GM13977 (cell line): ENCODE measurements around the gene MAP3K6.
"Not testable (repeated sequence)": the region's sequence is repeated elsewhere in the genome, so short reads cannot be mapped to it uniquely, and the experiment has no call there.

ENCODE experiments used
- DNase-seq: peaks from one replicate; pipeline ENCODE4 v3.0.0; 2012; ENCODE audit warnings: low spot score
- CTCF ChIP-seq: IDR thresholded peaks from 2 replicates; pipeline ENCODE4 v1.5.1; 2012; ENCODE audit warnings: mild to moderate bottlenecking, control low read depth; ENCODE audit not compliant: insufficient read depth; ENCODE audit errors: extremely low read depth, missing control alignments
- in situ Hi-C: fragments of 300-500 bp; cut with MboI; formaldehyde crosslinking; loops from one replicate; pipeline ENCODE4 v1.12.0; 2022; ENCODE audit warnings: low sequenced_read_pairs, low pct_unique_long_range_greater_than_20kb, mixed read lengths, inconsistent platforms; ENCODE audit not compliant: unreplicated experiment

MAP3K6 gene

GRCh38 chr1:27408151-27408550 lies 41.4 kb upstream of the MAP3K6 start:
- in situ Hi-C loops, result no loop called here
- TF ChIP-seq CTCF, result no peak
- DNase-seq, result no peak

DNA sequence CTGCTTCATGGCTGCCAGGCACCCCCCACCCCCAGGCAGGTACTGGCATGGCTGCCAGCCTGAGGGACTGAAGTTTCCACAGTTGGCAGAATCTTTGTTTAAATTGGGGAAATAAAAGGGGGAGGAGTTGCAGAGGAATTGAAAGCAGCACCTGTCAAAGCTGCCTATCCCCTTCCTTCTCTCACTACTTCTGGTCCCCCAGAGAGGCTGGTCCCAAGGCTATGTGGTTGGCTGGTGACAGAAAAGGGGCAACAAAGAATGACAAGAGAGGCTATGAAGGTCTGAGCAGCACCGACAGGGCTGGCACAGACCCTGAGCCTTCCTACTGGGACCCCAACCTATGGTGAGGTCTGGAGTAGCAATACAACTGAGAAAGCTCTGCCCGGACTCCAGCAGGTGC lies 40.0 kb upstream of the MAP3K6 start:
- in situ Hi-C loops, DNase-seq: not testable (repeated sequence)

DNA sequence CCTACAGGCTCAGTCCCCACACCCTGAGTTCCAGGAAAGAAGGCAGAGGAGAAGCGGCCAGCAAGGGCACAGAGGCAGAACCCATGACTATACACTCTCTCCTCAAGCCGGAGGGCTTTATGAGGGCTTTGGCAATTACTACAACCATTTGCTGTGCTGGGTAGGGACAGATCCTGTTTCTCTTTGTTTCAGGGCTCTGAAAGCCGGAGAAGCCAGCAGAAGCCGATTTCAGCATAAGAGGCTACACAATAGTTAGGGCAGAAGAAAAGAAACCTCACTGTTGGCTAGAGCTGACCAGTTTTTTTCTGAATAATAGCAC lies 39.6 kb upstream of the MAP3K6 start:
- in situ Hi-C loops, result no loop called here
- no peak for TF ChIP-seq CTCF
- no peak for DNase-seq

DNA sequence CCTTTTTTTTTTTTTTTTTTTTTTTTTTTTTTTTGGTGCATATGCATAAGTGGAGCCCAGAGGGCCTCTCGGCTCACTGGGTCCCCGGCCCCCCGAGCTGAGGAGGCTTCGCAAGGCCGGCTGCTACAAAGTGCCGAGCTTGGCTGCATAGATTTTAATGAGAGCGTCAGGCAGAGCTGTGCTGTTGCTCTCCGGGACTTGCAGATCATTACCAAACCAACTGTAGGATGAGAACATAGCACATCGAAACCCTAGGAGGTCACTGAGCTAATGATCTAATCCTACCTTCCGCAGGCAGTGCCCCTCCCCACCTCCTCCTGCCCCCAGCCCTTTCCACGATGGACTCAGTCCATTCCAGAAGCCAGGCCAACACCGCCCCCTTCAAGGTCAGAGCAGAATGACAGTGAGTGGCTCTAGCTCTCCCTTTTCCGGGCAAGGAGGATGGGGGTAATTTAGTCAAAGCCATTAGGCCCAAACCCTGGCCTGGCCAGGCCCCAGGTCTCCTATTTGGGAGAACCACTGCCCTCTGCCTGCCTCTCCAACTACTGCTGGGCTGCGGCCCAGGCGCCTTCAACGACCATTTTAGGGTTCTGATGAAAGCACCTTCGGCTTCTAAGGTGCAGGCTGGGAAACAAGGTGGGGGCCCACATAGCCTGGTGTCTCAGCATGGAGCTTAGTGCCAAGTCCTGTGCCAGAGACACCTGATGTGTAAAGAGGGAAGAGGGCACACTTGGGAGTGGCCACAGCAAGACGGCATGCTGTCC lies 39.0 kb upstream of the MAP3K6 start:
- in situ Hi-C loops, DNase-seq: not testable (repeated sequence)

- TF ChIP-seq CTCF, result no peak
- DNase-seq, result no peak
- in situ Hi-C loops, result no loop called here
Observed at GRCh38 chr1:27405074-27405473, 38.3 kb upstream of the MAP3K6 start.

DNA sequence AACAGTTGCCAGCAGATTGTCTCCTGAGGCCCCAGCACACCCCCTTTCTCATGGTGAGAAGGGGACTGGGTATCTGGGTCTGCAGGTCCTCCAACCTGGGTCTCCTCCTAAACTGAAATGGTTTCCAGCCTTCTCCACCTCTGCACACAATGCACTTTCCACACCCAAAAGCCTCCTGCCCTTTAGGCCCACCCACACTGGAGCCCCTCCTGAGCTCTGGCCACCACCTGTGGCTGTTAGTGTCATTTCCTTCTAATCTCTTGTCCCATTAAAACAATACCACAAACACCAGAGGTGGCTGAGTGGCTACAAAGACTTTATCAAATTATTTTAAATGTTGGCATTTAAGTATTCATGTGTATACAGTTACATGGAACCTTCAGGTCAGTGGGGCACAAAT lies 37.2 kb upstream of the MAP3K6 start:
- in situ Hi-C loops, result no loop called here
- TF ChIP-seq CTCF, result no peak
- no peak for DNase-seq

DNA sequence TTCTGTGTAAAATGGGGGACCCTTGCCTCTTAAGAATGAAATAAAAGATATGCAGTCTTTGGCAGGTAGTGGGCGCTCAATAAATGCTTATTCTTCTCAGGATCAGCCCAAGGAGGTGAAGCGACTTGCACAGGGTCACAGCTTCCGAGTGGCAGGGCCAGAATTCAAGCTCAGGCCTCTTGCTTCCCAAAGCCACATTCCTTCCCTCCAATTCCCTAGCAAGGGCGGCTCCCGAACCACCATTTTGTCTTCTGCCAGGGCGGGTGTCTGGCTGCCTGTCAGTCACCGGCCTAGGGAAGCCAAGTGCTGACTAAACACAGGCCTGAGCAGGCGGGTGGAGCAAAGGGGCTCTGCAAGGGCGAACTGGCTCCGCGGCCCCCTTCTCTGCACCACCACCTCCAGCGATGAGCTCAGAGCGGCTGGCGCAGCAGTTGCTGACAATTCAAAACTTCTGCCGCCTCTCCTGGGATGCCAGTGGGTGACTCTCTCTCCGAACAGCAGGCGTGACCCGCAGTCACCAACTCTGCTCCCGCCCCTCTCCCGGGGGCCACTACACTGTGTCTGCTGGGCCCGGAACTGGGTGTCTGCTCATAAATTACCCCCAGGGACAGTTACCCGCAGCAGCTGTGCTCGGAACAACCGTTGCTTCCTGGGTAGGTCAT lies 36.4 kb upstream of the MAP3K6 start:
- DNase-seq, result peak; percentile 74
- in situ Hi-C loops, result no loop called here
- peak; percentile 65 for TF ChIP-seq CTCF

DNA sequence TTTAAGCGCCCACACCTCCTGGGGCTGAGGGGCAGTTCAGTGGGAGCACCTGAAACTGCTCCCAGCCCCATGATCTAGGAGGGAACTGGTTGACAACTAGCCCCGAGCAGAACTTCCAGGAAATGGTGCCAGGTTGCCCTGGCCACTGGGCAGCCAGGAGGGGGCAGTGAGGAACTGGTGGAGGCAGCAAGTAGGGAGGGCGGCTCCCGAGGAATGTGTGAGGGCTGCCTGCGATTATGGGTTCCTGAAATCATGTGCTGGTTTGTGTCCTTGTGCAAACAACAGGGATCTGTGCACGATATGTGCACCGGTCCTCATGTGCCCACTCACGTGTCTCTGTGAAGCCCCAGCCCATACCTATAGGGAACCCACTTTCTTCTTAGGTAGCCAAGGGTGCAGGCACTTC lies 35.6 kb upstream of the MAP3K6 start:
- no peak for DNase-seq
- TF ChIP-seq CTCF, result peak; percentile 47
- in situ Hi-C loops, result no loop called here
